B cell (primary cell): Measurements from ENCODE around the gene B4GALT5. TPM values are rescaled to one million over a fixed set of nuclear protein-coding genes. Genes with fewer than 3 reads are reported as not detected.

Experiments used
- ATAC-seq: fragments of 200-7000 bp; cut with Tn5 transposase; one replicate; pipeline ENCODE4 v1.10.0; 2021; ENCODE audit warnings: low read depth, mild to moderate bottlenecking, moderate number of reproducible peaks, moderate library complexity
- CTCF ChIA-PET: fragments of 350-600 bp; sonication (Branson Sonifier 250); formaldehyde crosslinking; loops from one replicate; lab custom pipeline; 2021; ENCODE audit warnings: antibody characterized with exemption, inconsistent platforms; lab: Charles Lee
- POLR2A ChIA-PET: fragments of 350-600 bp; sonication (Branson Sonifier 250); formaldehyde crosslinking; loops from one replicate; lab custom pipeline; 2021; ENCODE audit warnings: antibody characterized with exemption; lab: Charles Lee
- DNase-seq: peaks from one replicate; pipeline ENCODE4 v3.0.0; 2013
- H2AFZ ChIP-seq: 2 replicates; pipeline ENCODE4 v1.6.1; 2012; ENCODE audit warnings: mild to moderate bottlenecking, low read depth, low read length; ENCODE audit not compliant: insufficient read depth, poor library complexity, severe bottlenecking
- H3K27ac ChIP-seq, 2 donors: 1 replicate in 1 of 2; 2 replicates in 1 of 2; pipeline ENCODE4 v1.5.1; 2012 to 2013; ENCODE audit warnings: low read length in 2 of 2, mild to moderate bottlenecking in 2 of 2, moderate library complexity in 1 of 2
- H3K27me3 ChIP-seq, 4 experiments: fragments of 200-600 bp in 1 of 4; sonication (generic) in 1 of 4; replicated peaks in 1 of 4; 1 replicate in 2 of 4; 2 replicates in 2 of 4; pipeline versions ENCODE4 v1.6.1 to v1.7.0; 2013 to 2016; ENCODE audit warnings: low read length in 3 of 4, mild to moderate bottlenecking in 2 of 4, mixed read lengths in 1 of 4, moderate library complexity in 1 of 4; ENCODE audit not compliant: insufficient read depth in 4 of 4, control insufficient read depth in 3 of 4; ENCODE audit errors: control extremely low read depth in 1 of 4
- H3K36me3 ChIP-seq, 2 experiments: replicated peaks in 1 of 2; 1 replicate in 1 of 2; 2 replicates in 1 of 2; pipeline versions ENCODE4 v1.6.1 to v1.7.1; 2013; ENCODE audit warnings: low read length in 1 of 2; ENCODE audit not compliant: insufficient read depth in 2 of 2, control insufficient read depth in 1 of 2; ENCODE audit errors: control extremely low read depth in 1 of 2, extremely low read depth in 1 of 2
- H3K4me1 ChIP-seq, 2 donors: fragments of 200-600 bp in 1 of 2; sonication (generic) in 1 of 2; 1 replicate in 1 of 2; 2 replicates in 1 of 2; pipeline versions ENCODE4 v1.5.1 to v1.6.1; 2013 to 2017; ENCODE audit warnings: low read length in 2 of 2; ENCODE audit not compliant: control insufficient read depth in 2 of 2, insufficient read depth in 2 of 2
- H3K4me2 ChIP-seq: replicated peaks from 2 replicates; pipeline ENCODE3; 2012; ENCODE audit warnings: mild to moderate bottlenecking, low read depth, low read length; ENCODE audit not compliant: poor library complexity, severe bottlenecking
- H3K4me3 ChIP-seq, 5 experiments: fragments of 200-600 bp in 1 of 5; sonication (generic) in 1 of 5; 1 replicate in 3 of 5; 2 replicates in 2 of 5; pipeline versions ENCODE4 v1.5.1 to v1.7.0; 2011 to 2016; ENCODE audit warnings: low read length in 4 of 5, mild to moderate bottlenecking in 4 of 5, low read depth in 2 of 5, control low read depth in 1 of 5, moderate library complexity in 1 of 5; ENCODE audit not compliant: insufficient read depth in 1 of 5; ENCODE audit errors: control extremely low read depth in 1 of 5, extremely low read depth in 1 of 5
- H3K79me2 ChIP-seq: fragments of 200-600 bp; sonication (generic); one replicate; pipeline ENCODE4 v1.6.0; 2016; ENCODE audit warnings: low read length; ENCODE audit not compliant: control insufficient read depth, insufficient read depth
- H3K9ac ChIP-seq: fragments of 200-600 bp; sonication (generic); 2 replicates; pipeline ENCODE4 v1.6.1; 2017; ENCODE audit warnings: mild to moderate bottlenecking, low read length, moderate library complexity
- H3K9me3 ChIP-seq, 3 donors: one replicate each; pipeline versions ENCODE4 v1.6.1 to v1.7.1; 2013; ENCODE audit warnings: low read length in 2 of 3; ENCODE audit not compliant: control insufficient read depth in 2 of 3, insufficient read depth in 1 of 3; ENCODE audit errors: control extremely low read depth in 1 of 3
- H4K20me1 ChIP-seq: 2 replicates; pipeline ENCODE4 v1.6.0; 2012; ENCODE audit warnings: mild to moderate bottlenecking, low read length; ENCODE audit not compliant: insufficient read depth, control insufficient read depth, poor library complexity, severe bottlenecking
- H3K27ac Mint-ChIP-seq: one replicate; pipeline ENCODE4 v1.8.0; 2021; ENCODE audit warnings: mixed read lengths
- H3K27me3 Mint-ChIP-seq: one replicate; pipeline ENCODE4 v1.8.0; 2021; ENCODE audit warnings: mixed read lengths
- H3K4me1 Mint-ChIP-seq: one replicate; pipeline ENCODE4 v1.8.0; 2021; ENCODE audit warnings: mixed read lengths
- H3K4me3 Mint-ChIP-seq: one replicate; pipeline ENCODE4 v1.8.0; 2021; ENCODE audit warnings: mixed read lengths
- H3K9me3 Mint-ChIP-seq: one replicate; pipeline ENCODE4 v1.8.0; 2022; ENCODE audit warnings: mixed read lengths; ENCODE audit not compliant: insufficient read depth
- EZH2 ChIP-seq: IDR thresholded peaks from 2 replicates; pipeline ENCODE4 v1.6.1; 2012; ENCODE audit warnings: borderline replicate concordance, low read depth, mild to moderate bottlenecking, moderate library complexity, low read length; ENCODE audit not compliant: insufficient read depth, poor library complexity, severe bottlenecking
- WGBS: methylation state at CpG from one replicate; pipeline ENCODE4 v1.1.5; 2013; ENCODE audit warnings: missing lambda C conversion rate; ENCODE audit not compliant: insufficient coverage; 5-methylcytosine and 5-hydroxymethylcytosine counted together
- intact Hi-C: fragments of 100-400 bp; cut with micrococcal nuclease; formaldehyde crosslinking; loops from one replicate; pipeline ENCODE4 v1.10.0; 2022
- polyA plus RNA-seq: library from polyadenylated mRNA; depleted of rRNA; stranded (reverse); fragments of >200 nt; gene quantifications from 2 replicates; pipeline ENCODE4 v1.2.3, GENCODE V29; 2012
- total RNA-seq, 2 donors: library from RNA; stranded (reverse); fragments of 120-200 nt in 1 of 2; gene quantifications; 1 replicate in 1 of 2; 2 replicates in 1 of 2; pipeline versions ENCODE4 v1.2.3 to v1.2.4, GENCODE V29; 2013 to 2022
- TF ChIP-seq, protein P1 (sequence below): fragments of 200-600 bp; IDR thresholded peaks from one replicate; pipeline ENCODE4 v1.8.0; 2022; ENCODE audit warnings: antibody characterized with exemption, mild to moderate bottlenecking

Gene B4GALT5
- total and polyA plus RNA-seq, 2 donors (not counting 1 experiment from before 2014, with no cell fraction given), result 3.4 to 7.3 TPM

DNA sequence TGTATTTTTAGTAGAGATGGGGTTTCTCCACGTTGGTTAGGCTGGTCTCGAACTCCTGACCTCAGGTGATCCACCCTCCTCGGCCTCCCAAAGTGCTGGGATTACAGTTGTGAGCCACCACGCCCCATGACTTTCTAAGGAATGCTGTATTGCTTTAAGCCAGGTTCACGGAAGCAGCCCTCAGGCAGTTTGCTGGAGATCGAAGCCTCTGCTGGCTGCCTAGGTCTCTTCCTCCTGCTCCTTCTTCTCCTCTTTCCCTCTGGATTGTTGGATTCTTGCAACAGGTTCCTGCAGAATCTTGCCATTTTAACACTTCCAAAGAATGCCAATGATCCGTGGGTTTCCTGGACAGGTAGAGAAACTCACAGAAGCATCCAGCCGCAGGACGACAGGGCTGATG is 29.3 kb upstream of the B4GALT5 start:
- ATAC-seq, result no peak
- CTCF ChIA-PET, result no interaction called here
- H3K4me1 ChIP-seq, result no peaks in the 10 kb centered on the region

DNA sequence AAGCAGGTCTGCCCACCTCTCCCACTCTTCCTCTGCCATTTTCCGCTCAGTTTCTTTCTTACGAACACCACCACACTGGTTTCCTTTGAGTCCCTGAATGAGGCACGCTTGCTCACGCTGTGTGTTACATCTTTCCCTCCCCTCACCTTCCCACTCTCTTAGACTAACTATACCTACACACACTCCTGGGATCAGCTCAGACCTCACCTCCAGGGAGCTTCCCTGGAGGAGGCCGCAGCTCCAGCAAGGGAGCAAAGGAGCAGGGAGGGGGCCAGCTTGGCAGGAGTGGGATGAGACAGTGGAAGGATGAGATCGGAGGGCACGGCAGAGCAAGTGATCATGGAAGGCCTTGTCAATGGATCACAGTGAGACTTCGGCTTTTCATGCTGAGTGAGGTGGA is 28.3 kb upstream of the B4GALT5 start:
- Histone ChIP-seq H3K4me3 (no peak overlapping the region), H3K36me3 (no peaks in the 10 kb centered on the region), H3K4me1 (no peaks in the 10 kb centered on the region), H4K20me1 (no peaks in the 10 kb centered on the region), H3K9ac (no peak overlapping the region), H3K27me3 (no peaks in the 10 kb centered on the region), H3K79me2 (no peaks in the 10 kb centered on the region), H3K9me3 (no peaks in the 10 kb centered on the region), H2AFZ (no peak overlapping the region), H3K4me2 (no peak overlapping the region), H3K27ac (no peak overlapping the region)
- 97% methylated on average over 8 of the region's 8 CpGs for WGBS
- CTCF ChIA-PET, result no interaction called here
- Mint-ChIP-seq H3K4me1 (no peaks in the 10 kb centered on the region), H3K27me3 (no peaks in the 10 kb centered on the region), H3K9me3 (no peaks in the 10 kb centered on the region), H3K4me3 (no peak overlapping the region), H3K27ac (no peak overlapping the region)
- TF ChIP-seq EZH2, result no peak
- TF ChIP-seq, protein P1, sequence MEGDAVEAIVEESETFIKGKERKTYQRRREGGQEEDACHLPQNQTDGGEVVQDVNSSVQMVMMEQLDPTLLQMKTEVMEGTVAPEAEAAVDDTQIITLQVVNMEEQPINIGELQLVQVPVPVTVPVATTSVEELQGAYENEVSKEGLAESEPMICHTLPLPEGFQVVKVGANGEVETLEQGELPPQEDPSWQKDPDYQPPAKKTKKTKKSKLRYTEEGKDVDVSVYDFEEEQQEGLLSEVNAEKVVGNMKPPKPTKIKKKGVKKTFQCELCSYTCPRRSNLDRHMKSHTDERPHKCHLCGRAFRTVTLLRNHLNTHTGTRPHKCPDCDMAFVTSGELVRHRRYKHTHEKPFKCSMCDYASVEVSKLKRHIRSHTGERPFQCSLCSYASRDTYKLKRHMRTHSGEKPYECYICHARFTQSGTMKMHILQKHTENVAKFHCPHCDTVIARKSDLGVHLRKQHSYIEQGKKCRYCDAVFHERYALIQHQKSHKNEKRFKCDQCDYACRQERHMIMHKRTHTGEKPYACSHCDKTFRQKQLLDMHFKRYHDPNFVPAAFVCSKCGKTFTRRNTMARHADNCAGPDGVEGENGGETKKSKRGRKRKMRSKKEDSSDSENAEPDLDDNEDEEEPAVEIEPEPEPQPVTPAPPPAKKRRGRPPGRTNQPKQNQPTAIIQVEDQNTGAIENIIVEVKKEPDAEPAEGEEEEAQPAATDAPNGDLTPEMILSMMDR, result no peak
- POLR2A ChIA-PET, result no interaction called here
- ATAC-seq (no peak), DNase-seq (no peak)
- intact Hi-C loops, result no loop called here

More for the DNA sequence above, 29.3 kb upstream of the B4GALT5 start:
- Mint-ChIP-seq H3K9me3 (no peaks in the 10 kb centered on the region), H3K27me3 (no peaks in the 10 kb centered on the region), H3K27ac (no peak overlapping the region), H3K4me3 (no peak overlapping the region), H3K4me1 (no peaks in the 10 kb centered on the region)
- Histone ChIP-seq H3K4me3 (no peak overlapping the region), H3K27me3 (no peaks in the 10 kb centered on the region), H3K27ac (no peak overlapping the region), H3K36me3 (no peaks in the 10 kb centered on the region), H3K79me2 (no peaks in the 10 kb centered on the region), H4K20me1 (no peaks in the 10 kb centered on the region), H3K4me2 (no peak overlapping the region), H3K9me3 (no peaks in the 10 kb centered on the region), H3K9ac (no peak overlapping the region), H2AFZ (no peak overlapping the region)
- intact Hi-C loops, result no loop called here
- WGBS, result 89% methylated on average over 9 of the region's 9 CpGs
- POLR2A ChIA-PET, result no interaction called here
- TF ChIP-seq, protein P1, result no peak
- TF ChIP-seq EZH2, result no peak
- DNase-seq, result no peak
